Fibroblast of villous mesenchyme (primary cell): Measurements from ENCODE around the gene MAPRE2. TPM values are rescaled to one million over a fixed set of nuclear protein-coding genes. Genes with fewer than 3 reads are reported as not detected.

Source experiments
- DNase-seq: peaks from one replicate; pipeline ENCODE4 v3.0.0-alpha.2; 2010; ENCODE audit warnings: low read depth
- H3K4me3 ChIP-seq: 2 replicates; pipeline ENCODE4 v1.5.1; 2011; ENCODE audit warnings: low read depth, mild to moderate bottlenecking, low read length
- CTCF ChIP-seq: IDR thresholded peaks from 2 replicates; pipeline ENCODE4 v1.5.1; 2012; ENCODE audit warnings: low read depth, mild to moderate bottlenecking, low read length; ENCODE audit not compliant: insufficient read depth
- total RNA-seq: library from RNA; depleted of rRNA; stranded (reverse); fragments of >200 nt; gene quantifications from 2 replicates; pipeline ENCODE4 v1.2.3, GENCODE V29; 2012

MAPRE2 gene
- total RNA-seq, 1 donor = 18.6 TPM

GRCh38 chr18:35136885-35137284 lies 95.7 kb downstream of the MAPRE2 start:
- no peak for DNase-seq
- H3K4me3 ChIP-seq = no peak overlapping the region
- TF ChIP-seq CTCF = no peak

- H3K4me3 ChIP-seq = no peak overlapping the region
- TF ChIP-seq CTCF = no peak
- DNase-seq = no peak
These were observed 96.4 kb downstream of the MAPRE2 start for GRCh38 chr18:35137632-35138031.

- TF ChIP-seq CTCF = no peak
- no peak overlapping the region for H3K4me3 ChIP-seq
- DNase-seq = no peak
These were observed 97.6 kb downstream of the MAPRE2 start for GRCh38 chr18:35138773-35139172.

- TF ChIP-seq CTCF = no peak
- no peak for DNase-seq
- no peak overlapping the region for H3K4me3 ChIP-seq
These were observed 98.3 kb downstream of the MAPRE2 start for GRCh38 chr18:35139517-35139916.

GRCh38 chr18:35141077-35141476 lies 99.9 kb downstream of the MAPRE2 start:
- TF ChIP-seq CTCF = no peak
- no peak for DNase-seq
- no peak overlapping the region for H3K4me3 ChIP-seq

- no peak overlapping the region for H3K4me3 ChIP-seq
- DNase-seq = no peak
- no peak for TF ChIP-seq CTCF
These were observed 100.5 kb downstream of the MAPRE2 start for GRCh38 chr18:35141567-35142274.

- H3K4me3 ChIP-seq = no peak overlapping the region
- DNase-seq = no peak
- no peak for TF ChIP-seq CTCF
These were observed 101.0 kb downstream of the MAPRE2 start for GRCh38 chr18:35142275-35142615.
